Measurements from ENCODE around the gene TMEM217. TPM values are rescaled to one million over a fixed set of nuclear protein-coding genes. Genes with fewer than 3 reads are reported as not detected.
"Not testable (repeated sequence)": the region's sequence is repeated elsewhere in the genome, so short reads cannot be mapped to it uniquely, and the experiment has no call there.

The TMEM217 gene
- total RNA-seq, 1 experiment from 2014 or later, result 0.74 TPM

- no peak for DNase-seq (ENCODE audit: low read depth in 1 of 2, low spot score in 2 of 2)
- H3K4me1 ChIP-seq (replicated peaks), result peaks cover 11% of the 10 kb centered on the region
- no peak overlapping the region for H3K27ac ChIP-seq
- no peaks in the 10 kb centered on the region for H3K36me3 ChIP-seq
- H3K27me3 ChIP-seq (replicated peaks), result no peaks in the 10 kb centered on the region
- no peak overlapping the region for H3K4me3 ChIP-seq
- no peaks in the 10 kb centered on the region for H3K9me3 ChIP-seq (replicated peaks)
Measured at GRCh38 chr6:37187321-37188022, 70.5 kb downstream of the TMEM217 start.

GRCh38 chr6:37185949-37186720, 71.8 kb downstream of the TMEM217 start:
- H3K27ac ChIP-seq; H3K36me3 ChIP-seq; H3K27me3 ChIP-seq (replicated peaks); H3K9me3 ChIP-seq (replicated peaks); H3K4me3 ChIP-seq; DNase-seq (ENCODE audit: low read depth in 1 of 2, low spot score in 2 of 2): not testable (repeated sequence)
- peaks cover 11% of the 10 kb centered on the region for H3K4me1 ChIP-seq (replicated peaks)

- Histone ChIP-seq H3K4me3 (no peak overlapping the region), H3K27ac (no peak overlapping the region), H3K9me3 (replicated peaks) (no peaks in the 10 kb centered on the region), H3K4me1 (replicated peaks) (0 out of 2 replicates have a peak, but pooled peaks cover 3% of the 10 kb centered on the region), H3K36me3 (no peaks in the 10 kb centered on the region), H3K27me3 (replicated peaks) (no peaks in the 10 kb centered on the region)
- no peak for DNase-seq (ENCODE audit: low read depth in 1 of 2, low spot score in 2 of 2)
Measured at GRCh38 chr6:37182736-37183590, 75.0 kb downstream of the TMEM217 start.

- H3K4me3 ChIP-seq; H3K9me3 ChIP-seq (replicated peaks); H3K27me3 ChIP-seq (replicated peaks); H3K27ac ChIP-seq; H3K4me1 ChIP-seq (replicated peaks); DNase-seq (ENCODE audit: low read depth in 1 of 2, low spot score in 2 of 2): not testable (repeated sequence)
- H3K36me3 ChIP-seq, result peaks cover 11% of the 10 kb centered on the region
Measured at GRCh38 chr6:37180610-37181009, 77.3 kb downstream of the TMEM217 start.

GRCh38 chr6:37180075-37180474, 77.9 kb downstream of the TMEM217 start:
- no peaks in the 10 kb centered on the region for H3K27me3 ChIP-seq (replicated peaks)
- H3K4me1 ChIP-seq (replicated peaks), result no peaks in the 10 kb centered on the region
- H3K9me3 ChIP-seq (replicated peaks), result no peaks in the 10 kb centered on the region
- no peak overlapping the region for H3K4me3 ChIP-seq
- H3K36me3 ChIP-seq, result peaks cover 17% of the 10 kb centered on the region
- no peak overlapping the region for H3K27ac ChIP-seq
- DNase-seq (ENCODE audit: low read depth in 1 of 2, low spot score in 2 of 2), result no peak

GRCh38 chr6:37177935-37178517, 79.9 kb downstream of the TMEM217 start:
- Histone ChIP-seq H3K27me3 (replicated peaks) (no peaks in the 10 kb centered on the region), H3K4me1 (replicated peaks) (no peaks in the 10 kb centered on the region; the same call in 1 of the 2 replicates), H3K27ac (no peak overlapping the region), H3K4me3 (no peak overlapping the region), H3K9me3 (replicated peaks) (no peaks in the 10 kb centered on the region), H3K36me3 (peaks cover 37% of the 10 kb centered on the region)
- DNase-seq (ENCODE audit: low read depth in 1 of 2, low spot score in 2 of 2), result no peak

GRCh38 chr6:37177077-37177934, 80.6 kb downstream of the TMEM217 start:
- Histone ChIP-seq H3K27me3 (replicated peaks) (no peaks in the 10 kb centered on the region), H3K9me3 (replicated peaks) (no peaks in the 10 kb centered on the region), H3K4me3 (no peak overlapping the region), H3K36me3 (peaks cover 44% of the 10 kb centered on the region), H3K27ac (no peak overlapping the region), H3K4me1 (replicated peaks) (peaks cover 3% of the 10 kb centered on the region)
- DNase-seq (ENCODE audit: low read depth in 1 of 2, low spot score in 2 of 2), result no peak

- Histone ChIP-seq H3K4me1 (replicated peaks) (peaks cover 4% of the 10 kb centered on the region), H3K9me3 (replicated peaks) (no peaks in the 10 kb centered on the region)
- no peak for DNase-seq (ENCODE audit: low read depth in 1 of 2, low spot score in 2 of 2)
Measured at GRCh38 chr6:37176268-37177076, 81.5 kb downstream of the TMEM217 start.

GRCh38 chr6:37175332-37176267, 82.3 kb downstream of the TMEM217 start:
- peaks cover 56% of the 10 kb centered on the region for H3K36me3 ChIP-seq
- peaks cover 4% of the 10 kb centered on the region for H3K4me1 ChIP-seq (replicated peaks)
- H3K9me3 ChIP-seq (replicated peaks), result no peaks in the 10 kb centered on the region
- DNase-seq (ENCODE audit: low read depth in 1 of 2, low spot score in 2 of 2), result no peak
- no peak overlapping the region for H3K27ac ChIP-seq
- H3K27me3 ChIP-seq (replicated peaks), result no peaks in the 10 kb centered on the region
- H3K4me3 ChIP-seq, result no peak overlapping the region

More at GRCh38 chr6:37176268-37177076, 81.5 kb downstream of the TMEM217 start:
- peaks cover 48% of the 10 kb centered on the region for H3K36me3 ChIP-seq
- no peak overlapping the region for H3K4me3 ChIP-seq
- no peaks in the 10 kb centered on the region for H3K27me3 ChIP-seq (replicated peaks)
- H3K27ac ChIP-seq, result no peak overlapping the region

- H3K4me3 ChIP-seq, result no peak overlapping the region
- no peak for DNase-seq (ENCODE audit: low read depth in 1 of 2, low spot score in 2 of 2)
- H3K4me1 ChIP-seq (replicated peaks), result peaks cover 4% of the 10 kb centered on the region
- no peaks in the 10 kb centered on the region for H3K9me3 ChIP-seq (replicated peaks)
- no peak overlapping the region for H3K27ac ChIP-seq
- H3K36me3 ChIP-seq, result peaks cover 63% of the 10 kb centered on the region
- H3K27me3 ChIP-seq (replicated peaks), result no peaks in the 10 kb centered on the region
Measured at GRCh38 chr6:37174515-37175331, 83.2 kb downstream of the TMEM217 start.

GRCh38 chr6:37174196-37174514, 83.8 kb downstream of the TMEM217 start:
- Histone ChIP-seq H3K27ac (no peak overlapping the region), H3K4me1 (replicated peaks) (peaks cover 4% of the 10 kb centered on the region), H3K4me3 (no peak overlapping the region), H3K27me3 (replicated peaks) (no peaks in the 10 kb centered on the region), H3K36me3 (peaks cover 63% of the 10 kb centered on the region), H3K9me3 (replicated peaks) (no peaks in the 10 kb centered on the region)
- no peak for DNase-seq (ENCODE audit: low read depth in 1 of 2, low spot score in 2 of 2)

Measured in SJSA1 (cell line).